Chondrocyte (in vitro differentiated cells): Measurements from ENCODE around the gene LNPK. TPM values are rescaled to one million over a fixed set of nuclear protein-coding genes. Genes with fewer than 3 reads are reported as not detected.
"Not testable (repeated sequence)": the region's sequence is repeated elsewhere in the genome, so short reads cannot be mapped to it uniquely, and the experiment has no call there.

ENCODE experiments used
- DNase-seq: peaks from one replicate; pipeline ENCODE4 v3.0.0; 2021; ENCODE audit warnings: mixed read lengths, low spot score
- H3K27ac Mint-ChIP-seq: one replicate; pipeline ENCODE4 v1.8.0; 2021; ENCODE audit warnings: mild to moderate bottlenecking, moderate library complexity, mixed read lengths; ENCODE audit not compliant: unreplicated experiment
- H3K27me3 Mint-ChIP-seq: 2 replicates; pipeline ENCODE4 v1.8.0; 2021; ENCODE audit warnings: low read depth, mixed read lengths
- H3K36me3 Mint-ChIP-seq: 2 replicates; pipeline ENCODE4 v1.8.0; 2021; ENCODE audit warnings: low read depth, mixed read lengths
- H3K4me1 Mint-ChIP-seq: 2 replicates; pipeline ENCODE4 v1.8.0; 2021; ENCODE audit warnings: low read depth, mild to moderate bottlenecking, mixed read lengths
- H3K4me3 Mint-ChIP-seq: one replicate; pipeline ENCODE4 v1.8.0; 2021; ENCODE audit warnings: mild to moderate bottlenecking, moderate library complexity, mixed read lengths; ENCODE audit not compliant: unreplicated experiment
- H3K9me3 Mint-ChIP-seq: 2 replicates; pipeline ENCODE4 v1.8.0; 2021; ENCODE audit warnings: low read depth, mixed read lengths
- CTCF ChIP-seq: fragments of 200-600 bp; sonication (generic); IDR thresholded peaks from 2 replicates; pipeline ENCODE4 v1.5.0; 2021; ENCODE audit warnings: antibody characterized with exemption, mild to moderate bottlenecking, moderate library complexity
- total RNA-seq: library from RNA; stranded (reverse); gene quantifications from 3 replicates; pipeline ENCODE4 v1.2.1, GENCODE V29; 2021

Gene LNPK
- total RNA-seq, 1 donor from 2014 or later = 51.0 TPM

- peaks cover 26% of the 10 kb centered on the region for H3K27me3 Mint-ChIP-seq
- no peak overlapping the region for H3K27ac Mint-ChIP-seq
- no peaks in the 10 kb centered on the region for H3K9me3 Mint-ChIP-seq
- H3K36me3 Mint-ChIP-seq = no peaks in the 10 kb centered on the region
- peaks cover 5% of the 10 kb centered on the region for H3K4me1 Mint-ChIP-seq
- no peak overlapping the region for H3K4me3 Mint-ChIP-seq
- no peak for DNase-seq
- TF ChIP-seq CTCF = no peak
Observed at GRCh38 chr2:175904035-175904434, 98.0 kb downstream of the LNPK start.

GRCh38 chr2:175903384-175903936 lies 98.6 kb downstream of the LNPK start:
- Mint-ChIP-seq H3K27me3 (peaks cover 26% of the 10 kb centered on the region), H3K36me3 (no peaks in the 10 kb centered on the region), H3K27ac (no peak overlapping the region), H3K9me3 (no peaks in the 10 kb centered on the region), H3K4me3 (no peak overlapping the region), H3K4me1 (peaks cover 5% of the 10 kb centered on the region)
- DNase-seq = no peak
- no peak for TF ChIP-seq CTCF

GRCh38 chr2:175895957-175896356 lies 106.1 kb downstream of the LNPK start:
- H3K27ac Mint-ChIP-seq, H3K4me1 Mint-ChIP-seq: not testable (repeated sequence)

GRCh38 chr2:175892046-175892445 lies 110.0 kb downstream of the LNPK start:
- Mint-ChIP-seq H3K27ac (no peak overlapping the region), H3K4me1 (no peaks in the 10 kb centered on the region), H3K27me3 (peaks cover 27% of the 10 kb centered on the region), H3K36me3 (no peaks in the 10 kb centered on the region), H3K9me3 (peaks cover 8% of the 10 kb centered on the region), H3K4me3 (no peak overlapping the region)
- no peak for TF ChIP-seq CTCF
- DNase-seq = no peak

More at GRCh38 chr2:175895957-175896356, 106.1 kb downstream of the LNPK start:
- DNase-seq, H3K9me3 Mint-ChIP-seq, H3K36me3 Mint-ChIP-seq, H3K4me3 Mint-ChIP-seq: not testable (repeated sequence)
- H3K27me3 Mint-ChIP-seq = peaks cover 29% of the 10 kb centered on the region

- Mint-ChIP-seq H3K9me3 (peaks cover 8% of the 10 kb centered on the region), H3K4me1 (no peaks in the 10 kb centered on the region), H3K27ac (no peak overlapping the region), H3K27me3 (peaks cover 30% of the 10 kb centered on the region), H3K4me3 (no peak overlapping the region), H3K36me3 (no peaks in the 10 kb centered on the region)
- DNase-seq = no peak
- TF ChIP-seq CTCF = no peak
Observed at GRCh38 chr2:175890636-175891242, 111.3 kb downstream of the LNPK start.
